Activated naive CD4-positive, alpha-beta T cell (primary cell): Measurements from ENCODE around the gene KRT8.
"Not testable (repeated sequence)": the region's sequence is repeated elsewhere in the genome, so short reads cannot be mapped to it uniquely, and the experiment has no call there.

Experiments
- DNase-seq, 4 experiments: peaks; one replicate each; lab custom pipeline; 2025; lab: John Stamatoyannopoulos, UW

Gene KRT8

GRCh38 chr12:52904509-52905300, at the start of gene KRT8:
Gene KRT8 (minus strand): TSS chr12:52905076. CDS start chr12:52904981, 95 bp downstream.
- not testable (repeated sequence) for DNase-seq

GRCh38 chr12:52953181-52953841, 48.4 kb upstream of the KRT8 start:
- DNase-seq: no peak

GRCh38 chr12:52952076-52952801, 47.4 kb upstream of the KRT8 start:
- DNase-seq: no peak

GRCh38 chr12:52951640-52952039, 46.8 kb upstream of the KRT8 start:
- no peak for DNase-seq

GRCh38 chr12:52951126-52951525, 46.2 kb upstream of the KRT8 start:
- DNase-seq: no peak

GRCh38 chr12:52950553-52950952, 45.7 kb upstream of the KRT8 start:
- no peak for DNase-seq

- no peak for DNase-seq
Observed at GRCh38 chr12:52949413-52950331, 44.8 kb upstream of the KRT8 start.

GRCh38 chr12:52947738-52948423, 43.0 kb upstream of the KRT8 start:
- DNase-seq: no peak

GRCh38 chr12:52946797-52947547, 42.1 kb upstream of the KRT8 start:
- DNase-seq: no peak

GRCh38 chr12:52946334-52946733, 41.5 kb upstream of the KRT8 start:
- no peak for DNase-seq

- DNase-seq: no peak
Observed at GRCh38 chr12:52945389-52946232, 40.7 kb upstream of the KRT8 start.

GRCh38 chr12:52944683-52945388, 40.0 kb upstream of the KRT8 start:
- DNase-seq: no peak

- DNase-seq: no peak
Observed at GRCh38 chr12:52942901-52943181, 38.0 kb upstream of the KRT8 start.

- no peak for DNase-seq
Observed at GRCh38 chr12:52942066-52942900, 37.4 kb upstream of the KRT8 start.

- no peak for DNase-seq
Observed at GRCh38 chr12:52929538-52929937, 24.7 kb upstream of the KRT8 start.

- no peak for DNase-seq
Observed at GRCh38 chr12:52927964-52928363, 23.1 kb upstream of the KRT8 start.

- DNase-seq: no peak
Observed at GRCh38 chr12:52926596-52927234, 21.8 kb upstream of the KRT8 start.
